ENCODE data around the gene SMYD1. TPM values are rescaled to one million over a fixed set of nuclear protein-coding genes. Genes with fewer than 3 reads are reported as not detected.
A peak's percentile ranks its signal among the peaks of the same experiment; 100 is the strongest.

SMYD1 gene
- total and polyA plus RNA-seq, 3 donors from 2014 or later = 1.5 to 3.1 (median 2.4) TPM

DNA sequence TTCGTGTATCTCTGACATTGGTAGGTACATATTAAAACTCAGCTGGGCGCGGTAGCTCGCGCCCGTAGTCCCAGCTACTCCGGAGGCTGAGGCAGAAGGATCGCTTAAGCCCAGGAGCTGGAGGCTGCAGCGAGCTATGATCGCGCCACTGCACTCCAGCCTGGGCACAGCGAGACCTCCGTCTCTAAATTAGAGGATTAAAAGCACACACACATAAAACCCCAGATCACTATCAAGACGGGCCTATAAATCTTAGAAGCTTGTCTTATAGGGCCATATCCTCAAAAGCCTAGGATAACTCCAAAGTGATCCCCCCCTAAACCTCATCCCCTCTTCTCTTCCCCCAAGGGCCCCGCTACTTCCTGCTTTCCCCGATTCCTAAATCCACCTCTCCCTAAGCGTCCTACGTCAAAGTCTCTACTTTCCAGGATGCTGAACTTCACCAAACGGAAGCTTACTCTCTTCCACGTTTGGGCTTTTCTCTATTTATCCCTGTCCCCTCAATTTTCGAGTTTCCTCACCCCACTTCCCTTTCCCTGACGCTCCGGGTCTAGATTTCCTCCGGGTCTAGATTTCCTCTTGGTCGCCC, 12.7 kb upstream of the SMYD1 start:
- 10 to 21% methylated on average over 25 of the region's 25 CpGs for WGBS, 2 donors
- TF ChIP-seq, protein P1, sequence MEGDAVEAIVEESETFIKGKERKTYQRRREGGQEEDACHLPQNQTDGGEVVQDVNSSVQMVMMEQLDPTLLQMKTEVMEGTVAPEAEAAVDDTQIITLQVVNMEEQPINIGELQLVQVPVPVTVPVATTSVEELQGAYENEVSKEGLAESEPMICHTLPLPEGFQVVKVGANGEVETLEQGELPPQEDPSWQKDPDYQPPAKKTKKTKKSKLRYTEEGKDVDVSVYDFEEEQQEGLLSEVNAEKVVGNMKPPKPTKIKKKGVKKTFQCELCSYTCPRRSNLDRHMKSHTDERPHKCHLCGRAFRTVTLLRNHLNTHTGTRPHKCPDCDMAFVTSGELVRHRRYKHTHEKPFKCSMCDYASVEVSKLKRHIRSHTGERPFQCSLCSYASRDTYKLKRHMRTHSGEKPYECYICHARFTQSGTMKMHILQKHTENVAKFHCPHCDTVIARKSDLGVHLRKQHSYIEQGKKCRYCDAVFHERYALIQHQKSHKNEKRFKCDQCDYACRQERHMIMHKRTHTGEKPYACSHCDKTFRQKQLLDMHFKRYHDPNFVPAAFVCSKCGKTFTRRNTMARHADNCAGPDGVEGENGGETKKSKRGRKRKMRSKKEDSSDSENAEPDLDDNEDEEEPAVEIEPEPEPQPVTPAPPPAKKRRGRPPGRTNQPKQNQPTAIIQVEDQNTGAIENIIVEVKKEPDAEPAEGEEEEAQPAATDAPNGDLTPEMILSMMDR (IDR thresholded peaks at IDR 0.05) = no peak
- no peak for TF ChIP-seq POLR2A (IDR thresholded peaks at IDR 0.05)
- intact Hi-C loops (cut with DNase I; ENCODE audit: low total_unique reads) = no loop called here

DNA sequence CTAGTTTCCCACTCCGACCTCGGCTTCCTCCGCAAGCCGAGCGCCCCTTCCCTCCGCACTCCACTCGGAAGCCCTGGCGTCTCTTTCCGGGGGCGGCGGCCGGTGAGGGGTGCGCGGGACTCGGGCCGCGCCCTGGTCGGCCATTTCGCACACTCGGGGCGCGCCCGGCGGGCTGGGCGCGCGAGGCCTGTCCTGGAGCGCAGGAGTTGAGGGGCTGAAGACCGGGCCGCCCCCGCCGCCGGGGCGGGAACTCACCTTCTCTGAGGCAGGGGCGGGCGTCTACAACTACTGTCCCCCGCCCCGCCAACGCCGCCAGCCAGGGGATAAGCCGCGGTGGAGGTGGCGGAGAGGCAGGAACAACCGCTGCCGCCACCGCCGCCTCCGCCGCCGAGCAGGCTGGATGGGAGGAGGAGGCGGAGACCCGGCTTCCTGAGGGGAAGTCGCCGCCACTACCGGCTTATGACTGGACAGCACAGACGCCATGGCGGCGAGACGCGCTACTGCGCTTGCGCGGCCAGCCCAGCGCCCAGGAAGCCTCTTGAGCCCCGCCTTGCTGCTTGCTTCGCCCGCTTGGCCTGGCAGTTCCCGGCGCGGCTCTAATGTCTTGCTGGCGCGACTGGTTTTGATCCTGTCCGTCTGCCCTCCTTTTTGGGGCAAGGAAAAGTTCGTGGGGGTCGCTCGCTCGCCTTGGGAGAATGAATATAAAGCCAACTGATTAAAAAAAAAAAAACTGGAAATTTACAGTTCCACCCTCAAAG, 12.1 kb upstream of the SMYD1 start, which contains the start of gene KRCC1:
Gene KRCC1, minus strand, starts transcription at position 413 of the 758 bp plus-strand sequence. CDS start 27,220 bp downstream, outside the sequence.
- H3K27ac ChIP-seq = peak within 1 kb of the TSS; percentile 72 to 99
- intact Hi-C loops (cut with DNase I; ENCODE audit: low total_unique reads) = no loop called here

More for the DNA sequence above, 12.7 kb upstream of the SMYD1 start:
- no peaks in the 10 kb centered on the region for H3K27me3 ChIP-seq
- DNase-seq = peak; percentile 43
- no peaks in the 10 kb centered on the region for H3K9me3 ChIP-seq
- H3K36me3 ChIP-seq (ENCODE audit: low read depth, missing control alignments) = no peaks in the 10 kb centered on the region
- peak overlapping the region; percentile 78 to 100 for H3K4me3 ChIP-seq
- H3K4me1 ChIP-seq = peaks cover 10% of the 10 kb centered on the region
- peak overlapping the region; percentile 72 to 99 for H3K27ac ChIP-seq

DNA sequence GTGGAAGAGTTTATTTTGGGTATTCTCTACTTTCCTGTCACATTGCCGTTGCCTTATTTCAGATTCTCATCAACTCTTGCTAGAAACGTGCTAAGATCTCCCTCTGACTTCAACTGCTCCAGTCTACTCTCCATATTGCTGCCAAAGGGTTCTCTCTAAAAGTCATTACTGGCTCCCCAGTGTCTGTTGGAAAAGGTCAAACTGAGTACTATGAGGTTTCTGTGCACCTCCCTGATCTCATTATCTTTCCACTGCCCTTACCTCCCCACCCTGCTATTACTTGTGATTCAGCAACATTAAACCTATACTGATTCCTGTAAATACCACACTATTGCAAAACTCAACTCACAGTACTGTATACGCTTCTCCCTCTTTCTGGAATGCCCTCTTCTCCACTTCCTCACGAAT, 10.2 kb upstream of the SMYD1 start:
- no peaks in the 10 kb centered on the region for H3K9me3 ChIP-seq
- H3K27ac ChIP-seq = no peak overlapping the region
- peaks cover 10% of the 10 kb centered on the region for H3K4me1 ChIP-seq
- TF ChIP-seq, protein P1 (IDR thresholded peaks at IDR 0.05) = no peak
- TF ChIP-seq POLR2A (IDR thresholded peaks at IDR 0.05) = no peak
- WGBS, 2 donors = 54 to 58% methylated on average over 4 of the region's 4 CpGs
- intact Hi-C loops (cut with DNase I; ENCODE audit: low total_unique reads) = no loop called here
- H3K27me3 ChIP-seq = no peaks in the 10 kb centered on the region
- no peak for DNase-seq
- H3K4me3 ChIP-seq = no peak overlapping the region
- no peaks in the 10 kb centered on the region for H3K36me3 ChIP-seq (ENCODE audit: low read depth, missing control alignments)

More for the DNA sequence above, 12.1 kb upstream of the SMYD1 start, which contains the start of gene KRCC1:
- peak; percentile 96 for DNase-seq
- peak; percentile 82 for TF ChIP-seq POLR2A (IDR thresholded peaks at IDR 0.05)
- TF ChIP-seq, protein P1 (IDR thresholded peaks at IDR 0.05) = no peak
- no peaks in the 10 kb centered on the region for H3K9me3 ChIP-seq
- no peaks in the 10 kb centered on the region for H3K36me3 ChIP-seq (ENCODE audit: low read depth, missing control alignments)
- H3K4me3 ChIP-seq = peak within 1 kb of the TSS; percentile 78 to 100
- peaks cover 10% of the 10 kb centered on the region for H3K4me1 ChIP-seq
- WGBS, 2 donors = 0% methylated on average over 39 to 77 of the region's 77 CpGs
- H3K27me3 ChIP-seq = no peaks in the 10 kb centered on the region

DNA sequence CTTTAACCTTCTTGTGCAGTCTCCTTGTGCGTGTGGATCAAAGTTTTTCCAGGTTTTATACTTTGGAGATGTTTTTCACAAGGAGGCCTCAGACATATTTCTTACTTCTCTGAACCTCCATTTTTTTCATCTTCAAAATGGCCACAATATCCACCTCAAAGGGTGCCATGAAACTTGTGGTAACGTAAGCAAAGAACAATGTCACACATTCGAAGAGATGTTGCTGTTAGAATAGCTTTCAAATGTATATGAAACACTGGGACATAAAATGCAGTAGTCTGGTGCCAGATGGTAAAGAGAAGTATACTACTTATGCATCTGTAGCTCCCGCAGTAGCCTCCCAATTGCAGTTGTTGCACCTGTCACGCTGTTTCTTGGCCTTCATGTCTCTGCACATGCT, 9.4 kb upstream of the SMYD1 start:
- no peaks in the 10 kb centered on the region for H3K36me3 ChIP-seq (ENCODE audit: low read depth, missing control alignments)
- H3K4me1 ChIP-seq = peaks cover 10% of the 10 kb centered on the region
- WGBS, 2 donors = 83 to 89% methylated on average over 5 of the region's 5 CpGs
- intact Hi-C loops (cut with DNase I; ENCODE audit: low total_unique reads) = no loop called here
- DNase-seq = no peak
- no peaks in the 10 kb centered on the region for H3K27me3 ChIP-seq
- no peak for TF ChIP-seq POLR2A (IDR thresholded peaks at IDR 0.05)
- TF ChIP-seq, protein P1 (IDR thresholded peaks at IDR 0.05) = no peak
- no peaks in the 10 kb centered on the region for H3K9me3 ChIP-seq
- H3K4me3 ChIP-seq = no peak overlapping the region
- H3K27ac ChIP-seq = no peak overlapping the region
